K562 (cell line): ENCODE measurements around the gene RIPOR2. TPM values are rescaled to one million over a fixed set of nuclear protein-coding genes. Genes with fewer than 3 reads are reported as not detected.

Experiments
- ATAC-seq: fragments of 200-7000 bp; cut with Tn5 transposase; 3 replicates; pipeline ENCODE4 v1.9.1; 2020; ENCODE audit warnings: moderate library complexity
- BruUV-seq: library from RNA; stranded (reverse); fragments of 400-500 nt; replicated peaks from 2 replicates; lab custom pipeline; 2021; lab: Mats Ljungman, UMichigan
- CTCF ChIA-PET: fragments of 300-600 bp; formaldehyde crosslinking; extraction: SDS; loops from one replicate; lab custom pipeline; 2021; ENCODE audit warnings: low intra/inter-chr PET ratio; lab: Yijun Ruan, JAX
- POLR2A ChIA-PET: fragments of 300-600, 350-650 bp; sonication (Branson Sonifier 250); formaldehyde crosslinking; extraction: SDS; loops from one replicate; lab custom pipeline; 2021; ENCODE audit warnings: antibody characterized with exemption, inconsistent platforms; lab: Yijun Ruan, JAX
- DNase-seq, 4 experiments: peaks; one replicate each; pipeline versions ENCODE4 v3.0.0 to v3.0.0-alpha.2; 2011 to 2018; ENCODE audit warnings: low spot score in 3 of 4, mixed read lengths in 3 of 4; ENCODE audit errors: extremely low read depth in 1 of 4
- FAIRE-seq: peaks from 2 replicates; lab custom pipeline; 2011; peaks lifted over from hg19 to GRCh38; lab: Jason Lieb, UNC
- H2AFZ ChIP-seq: 2 replicates; pipeline ENCODE4 v1.6.0; 2011; ENCODE audit warnings: low read depth, low read length, control low read depth, inconsistent platforms
- H3K27ac ChIP-seq: fragments of 200-600 bp; 3 replicates; pipeline ENCODE4 v1.8.0; 2011; ENCODE audit warnings: low read depth, mild to moderate bottlenecking, control low read depth, inconsistent platforms, low read length, moderate library complexity, mixed read lengths; ENCODE audit errors: extremely low read depth
- H3K27me3 ChIP-seq, 2 experiments: fragments of 300-600 bp in 1 of 2; 2 replicates in 1 of 2; 3 replicates in 1 of 2; pipeline versions ENCODE4 v1.6.0 to v1.8.0; 2011; ENCODE audit warnings: inconsistent platforms in 2 of 2, low read length in 2 of 2, mild to moderate bottlenecking in 1 of 2, mixed read lengths in 1 of 2, moderate library complexity in 1 of 2; ENCODE audit not compliant: control insufficient read depth in 2 of 2, insufficient read depth in 2 of 2
- H3K36me3 ChIP-seq: fragments of 300-600 bp; 3 replicates; pipeline ENCODE4 v1.8.0; 2011; ENCODE audit warnings: mild to moderate bottlenecking, low read length, inconsistent platforms; ENCODE audit not compliant: control insufficient read depth, insufficient read depth
- H3K4me1 ChIP-seq, 2 experiments: fragments of 200-600 bp in 1 of 2; replicated peaks in 1 of 2; 2 replicates in 1 of 2; 3 replicates in 1 of 2; pipeline versions ENCODE4 v1.5.1 to v1.8.0; 2011; ENCODE audit warnings: inconsistent platforms in 2 of 2, low read length in 2 of 2, mild to moderate bottlenecking in 1 of 2, mixed read lengths in 1 of 2, moderate library complexity in 1 of 2; ENCODE audit not compliant: control insufficient read depth in 2 of 2, insufficient read depth in 2 of 2
- H3K4me2 ChIP-seq: 2 replicates; pipeline ENCODE4 v1.6.1; 2011; ENCODE audit warnings: low read length, control low read depth, inconsistent platforms, mixed read lengths; ENCODE audit not compliant: insufficient read depth
- H3K4me3 ChIP-seq: fragments of 200-600 bp; sonication (generic), shearing (Covaris generic); 2 replicates; pipeline ENCODE4 v1.5.1; 2016; ENCODE audit warnings: control low read depth, inconsistent platforms
- H3K79me2 ChIP-seq: fragments of 200-600 bp; 3 replicates; pipeline ENCODE4 v1.8.0; 2011; ENCODE audit warnings: low read length, inconsistent platforms; ENCODE audit not compliant: control insufficient read depth, insufficient read depth
- H3K9ac ChIP-seq, 2 experiments: 2 replicates each; pipeline versions ENCODE4 v1.6.0 to v1.6.1; 2011; ENCODE audit warnings: low read depth in 2 of 2, low read length in 2 of 2, control low read depth in 1 of 2, inconsistent platforms in 1 of 2, mild to moderate bottlenecking in 1 of 2, mixed read lengths in 1 of 2; ENCODE audit not compliant: insufficient read depth in 1 of 2
- H3K9me1 ChIP-seq: one replicate; pipeline ENCODE4 v1.6.0; 2011; ENCODE audit warnings: inconsistent platforms, mild to moderate bottlenecking, low read length, moderate library complexity; ENCODE audit not compliant: control insufficient read depth, insufficient read depth
- H3K9me3 ChIP-seq: replicated peaks from 2 replicates; pipeline ENCODE4 v1.5.1; 2011; ENCODE audit warnings: low read depth, low read length, inconsistent platforms; ENCODE audit not compliant: control insufficient read depth, insufficient read depth
- H4K20me1 ChIP-seq: replicated peaks from 2 replicates; pipeline ENCODE4 v1.6.1; 2011; ENCODE audit warnings: low read length, inconsistent platforms, mixed read lengths; ENCODE audit not compliant: control insufficient read depth, insufficient read depth
- DLX4 ChIP-seq: fragments of 250-450 bp; sonication (Bioruptor Pico); IDR thresholded peaks from 2 replicates; pipeline ENCODE4 v1.6.1; 2021; ENCODE audit warnings: mild to moderate bottlenecking
- FIP1L1 ChIP-seq: fragments of 200-400 bp; formaldehyde crosslinking; IDR thresholded peaks from 2 replicates; pipeline ENCODE4 v1.6.1; 2018; ENCODE audit warnings: mild to moderate bottlenecking, low read depth, low read length; ENCODE audit not compliant: poor library complexity, severe bottlenecking
- FOXA1 ChIP-seq: fragments of 450-650 bp; IDR thresholded peaks from 2 replicates; pipeline ENCODE4 v1.6.1; 2016; ENCODE audit warnings: mild to moderate bottlenecking, borderline replicate concordance
- HSF4 ChIP-seq: fragments of 250-450 bp; sonication (Bioruptor Pico); IDR thresholded peaks from 2 replicates; pipeline ENCODE4 v2.1.2; 2022; ENCODE audit warnings: mild to moderate bottlenecking, moderate library complexity, borderline replicate concordance
- KHSRP ChIP-seq: fragments of 450-650 bp; IDR thresholded peaks from 2 replicates; pipeline ENCODE4 v1.6.1; 2017
- MIER1 ChIP-seq: fragments of 450-650 bp; IDR thresholded peaks from 2 replicates; pipeline ENCODE4 v1.6.1; 2016; ENCODE audit warnings: antibody characterized with exemption, mild to moderate bottlenecking, low read depth
- MTF1 ChIP-seq: fragments of 250-450 bp; sonication (Bioruptor Pico); IDR thresholded peaks from 2 replicates; pipeline ENCODE4 v1.9.0; 2021; ENCODE audit warnings: moderate library complexity, mild to moderate bottlenecking, inconsistent platforms, borderline replicate concordance
- NUFIP1 ChIP-seq: fragments of 450-650 bp; IDR thresholded peaks from 2 replicates; pipeline ENCODE4 v1.6.1; 2018; ENCODE audit not compliant: partially characterized antibody
- POLR2G ChIP-seq: fragments of 200-400 bp; formaldehyde crosslinking; IDR thresholded peaks from 2 replicates; pipeline ENCODE4 v1.6.1; 2017; ENCODE audit warnings: low read depth, mild to moderate bottlenecking, antibody characterized with exemption, low read length, moderate library complexity
- SPI1 ChIP-seq: IDR thresholded peaks from 2 replicates; pipeline ENCODE4 v1.6.1; 2011; ENCODE audit warnings: low read depth, low read length, control low read depth, borderline replicate concordance
- UBTF ChIP-seq, 2 experiments: IDR thresholded peaks; 2 replicates each; pipeline ENCODE4 v1.6.1; 2012; ENCODE audit warnings: improper control_type of control experiment in 2 of 2, low read depth in 2 of 2, low read length in 2 of 2, borderline replicate concordance in 1 of 2
- ZNF133 ChIP-seq: fragments of 250-450 bp; sonication (Bioruptor Pico); IDR thresholded peaks from 2 replicates; pipeline ENCODE4 v1.4.0; 2020; ENCODE audit warnings: mild to moderate bottlenecking
- ZNF175 ChIP-seq: fragments of 200-800 bp; sonication (Bioruptor generic); IDR thresholded peaks from 2 replicates; pipeline ENCODE4 v1.6.1; 2016; ENCODE audit warnings: low read depth, mild to moderate bottlenecking, missing genetic modification characterization, missing compliant biosample characterization
- WGBS: fragments of 100-300 bp; shearing (Covaris generic); methylation state at CpG from one replicate; pipeline ENCODE4 v1.1.6; 2016; ENCODE audit warnings: low coverage, mixed read lengths; ENCODE audit not compliant: insufficient coverage; ENCODE audit errors: missing lambda C conversion rate; 5-methylcytosine and 5-hydroxymethylcytosine counted together
- in situ Hi-C: fragments of 300-500 bp; cut with MboI; formaldehyde crosslinking; loops from 4 replicates; pipeline ENCODE4 v1.15.0; 2018; ENCODE audit warnings: inconsistent platforms, mixed read lengths
- intact Hi-C: fragments of 100-400 bp; cut with micrococcal nuclease; formaldehyde crosslinking; loops from 2 replicates; pipeline ENCODE4 v1.14.2; 2022
- polyA plus RNA-seq, 8 experiments: library from polyadenylated mRNA; depleted of rRNA in 4 of 8; stranded (reverse) in 5 of 8; unstranded in 3 of 8; fragments of >200 nt; fragmentation: Nextera tagmentation in 2 of 8; fragmentation: Illumina TruSeq in 1 of 8; extraction: Ambion mirVana in 2 of 8; extraction: Trizol in 1 of 8; gene quantifications; 2 replicates each; pipeline versions ENCODE4 v1.2.1 to v1.2.3, GENCODE V29; 2011 to 2014; ENCODE audit warnings: inconsistent platforms in 1 of 8, missing spikeins in 1 of 8
- total RNA-seq, 7 experiments: library from RNA; depleted of rRNA in 6 of 7; stranded (reverse); fragments of >200 nt in 6 of 7; fragmentation: Illumina TruSeq in 2 of 7; extraction: Trizol in 2 of 7; gene quantifications; 2 replicates each; pipeline versions ENCODE4 v1.2.1 to v1.2.3, GENCODE V29; 2011 to 2021; ENCODE audit warnings: low replicate concordance in 1 of 7

RIPOR2 gene
- total and polyA plus RNA-seq, 9 of the 15 experiments (the other 6 are each of a cell fraction or from before 2014, with no cell fraction given): 0.04 to 1.0 (median 0.47) TPM; not detected in 2

DNA sequence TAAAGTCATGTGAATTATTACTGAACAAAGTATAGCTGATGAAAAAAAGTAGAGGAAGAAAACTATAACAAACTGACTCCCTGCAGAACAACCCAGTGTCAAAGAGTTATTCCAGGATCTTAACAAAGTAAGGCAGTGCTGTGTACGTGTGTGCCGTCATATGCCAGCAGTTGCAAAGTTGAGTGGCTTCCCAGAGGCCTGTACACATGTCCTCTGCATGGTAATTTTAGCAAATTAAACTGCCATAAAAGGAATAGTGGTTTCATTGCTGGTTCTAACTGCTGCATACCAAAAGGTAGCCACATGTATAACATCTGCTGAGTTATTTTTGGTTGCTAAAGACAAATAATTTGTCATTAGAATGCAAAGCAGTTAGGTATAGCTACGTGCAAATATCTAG is 44.8 kb downstream of the RIPOR2 start:
- in situ Hi-C loops: no loop called here
- no peaks in the 10 kb centered on the region for H4K20me1 ChIP-seq
- H3K9me3 ChIP-seq: no peaks in the 10 kb centered on the region
- no peak overlapping the region for H2AFZ ChIP-seq
- H3K27ac ChIP-seq: no peak overlapping the region
- H3K9me1 ChIP-seq: no peaks in the 10 kb centered on the region
- no peak for FAIRE-seq
- no peaks in the 10 kb centered on the region for H3K4me1 ChIP-seq
- TF ChIP-seq MTF1 (CRISPR knock-in tag): no peak
- TF ChIP-seq FIP1L1: no peak
- no peak for TF ChIP-seq KHSRP
- no peak for TF ChIP-seq SPI1
- no peak for TF ChIP-seq FOXA1
- no peak for TF ChIP-seq POLR2G
- TF ChIP-seq DLX4 (CRISPR knock-in tag): no peak
- no peak for TF ChIP-seq MIER1
- TF ChIP-seq HSF4 (CRISPR knock-in tag): no peak
- no peak for TF ChIP-seq NUFIP1
- no peak for TF ChIP-seq UBTF (IDR thresholded peaks at IDR 0.05; ENCODE audit: borderline replicate concordance in 1 of 2, low read depth in 2 of 2, low read length in 2 of 2)
- no peak for TF ChIP-seq ZNF175 (CRISPR knock-in tag)
- TF ChIP-seq ZNF133 (CRISPR knock-in tag): no peak
- TF ChIP-seq, all 486 proteins: peak for 0
- WGBS: 0% methylated on average over 3 of the region's 3 CpGs
- POLR2A ChIA-PET: no interaction called here
- peaks cover 0 to 6% of the 10 kb centered on the region in 2 experiments; a peak in 4 of 5 replicates for H3K27me3 ChIP-seq
- H3K36me3 ChIP-seq: no peaks in the 10 kb centered on the region
- CTCF ChIA-PET: no interaction called here
- BruUV-seq: no TSS peak
- no peak overlapping the region for H3K4me2 ChIP-seq
- no peak overlapping the region for H3K4me3 ChIP-seq
- intact Hi-C loops: no loop called here
- DNase-seq (no peak), ATAC-seq (no peak)
- no peaks in the 10 kb centered on the region for H3K79me2 ChIP-seq
- no peak overlapping the region for H3K9ac ChIP-seq
